Neural progenitor cell (in vitro differentiated cells): ENCODE data around the gene LRBA. TPM values are rescaled to one million over a fixed set of nuclear protein-coding genes. Genes with fewer than 3 reads are reported as not detected.

ENCODE experiments used
- DNase-seq: peaks from one replicate; pipeline ENCODE4 v3.0.0-alpha.2; 2016; ENCODE audit warnings: low spot score
- H2AFZ ChIP-seq: fragments of 200-600 bp; sonication (generic); replicated peaks from 2 replicates; pipeline ENCODE4 v1.6.1; 2016; ENCODE audit warnings: antibody characterized with exemption
- H3F3A ChIP-seq: fragments of 200-600 bp; sonication (generic); 2 replicates; pipeline ENCODE4 v1.6.1; 2016; ENCODE audit warnings: antibody characterized with exemption, low read depth
- H3K27ac ChIP-seq: fragments of 200-600 bp; sonication (generic); 2 replicates; pipeline ENCODE4 v1.5.1; 2016; ENCODE audit warnings: mild to moderate bottlenecking
- H3K27me3 ChIP-seq: fragments of 200-600 bp; sonication (generic); 2 replicates; pipeline ENCODE4 v1.6.1; 2016; ENCODE audit warnings: mild to moderate bottlenecking, moderate library complexity
- H3K36me3 ChIP-seq: fragments of 200-600 bp; sonication (generic); 2 replicates; pipeline ENCODE4 v1.5.1; 2016
- H3K4me1 ChIP-seq: fragments of 200-600 bp; sonication (generic); 2 replicates; pipeline ENCODE4 v1.6.1; 2016; ENCODE audit warnings: mixed run types
- H3K4me2 ChIP-seq: fragments of 200-600 bp; sonication (generic); 2 replicates; pipeline ENCODE4 v1.6.1; 2016
- H3K4me3 ChIP-seq: fragments of 200-600 bp; sonication (generic); 2 replicates; pipeline ENCODE4 v1.5.1; 2016
- H3K79me2 ChIP-seq: fragments of 200-600 bp; sonication (generic); 2 replicates; pipeline ENCODE4 v1.6.1; 2016; ENCODE audit warnings: low read depth
- H3K9ac ChIP-seq: fragments of 200-600 bp; sonication (generic); 2 replicates; pipeline ENCODE4 v1.6.1; 2016
- H3K9me3 ChIP-seq: fragments of 200-600 bp; sonication (generic); 2 replicates; pipeline ENCODE4 v1.5.1; 2016; ENCODE audit warnings: low read depth
- H4K20me1 ChIP-seq: fragments of 200-600 bp; sonication (generic); 2 replicates; pipeline ENCODE4 v1.6.1; 2016; ENCODE audit warnings: low read depth
- H3K27ac Mint-ChIP-seq: 3 replicates; pipeline ENCODE4 v1.8.0; 2021; ENCODE audit warnings: mixed read lengths
- H3K27me3 Mint-ChIP-seq: 2 replicates; pipeline ENCODE4 v1.8.0; 2022; ENCODE audit warnings: low read depth, mild to moderate bottlenecking, inconsistent platforms, moderate library complexity, mixed read lengths; ENCODE audit not compliant: insufficient read depth
- H3K36me3 Mint-ChIP-seq: 3 replicates; pipeline ENCODE4 v1.8.0; 2021; ENCODE audit warnings: mixed read lengths
- H3K4me1 Mint-ChIP-seq: 3 replicates; pipeline ENCODE4 v1.8.0; 2021; ENCODE audit warnings: mixed read lengths
- H3K4me3 Mint-ChIP-seq: 3 replicates; pipeline ENCODE4 v1.8.0; 2021; ENCODE audit warnings: mild to moderate bottlenecking, moderate library complexity, mixed read lengths
- H3K9me3 Mint-ChIP-seq: 3 replicates; pipeline ENCODE4 v1.8.0; 2020; ENCODE audit warnings: mixed read lengths
- EZH2 ChIP-seq: fragments of 200-600 bp; sonication (generic); IDR thresholded peaks from 2 replicates; pipeline ENCODE4 v1.6.1; 2017; ENCODE audit warnings: antibody characterized with exemption, mild to moderate bottlenecking, moderate library complexity
- EZH2phosphoT487 ChIP-seq: fragments of 200-600 bp; sonication (generic); IDR thresholded peaks from 2 replicates; pipeline ENCODE4 v1.6.1; 2017; ENCODE audit warnings: antibody characterized with exemption
- total RNA-seq: library from RNA; depleted of rRNA; stranded (reverse); fragments of >200 nt; gene quantifications from 2 replicates; pipeline ENCODE4 v1.2.3, GENCODE V29; 2015; ENCODE audit warnings: low replicate concordance
- TF ChIP-seq, protein P1 (sequence below): fragments of 200-600 bp; sonication (generic); IDR thresholded peaks from 2 replicates; pipeline ENCODE4 v1.5.1; 2017; ENCODE audit warnings: antibody characterized with exemption, mild to moderate bottlenecking

LRBA gene
- total RNA-seq, 1 donor from 2014 or later, result 111 TPM

DNA sequence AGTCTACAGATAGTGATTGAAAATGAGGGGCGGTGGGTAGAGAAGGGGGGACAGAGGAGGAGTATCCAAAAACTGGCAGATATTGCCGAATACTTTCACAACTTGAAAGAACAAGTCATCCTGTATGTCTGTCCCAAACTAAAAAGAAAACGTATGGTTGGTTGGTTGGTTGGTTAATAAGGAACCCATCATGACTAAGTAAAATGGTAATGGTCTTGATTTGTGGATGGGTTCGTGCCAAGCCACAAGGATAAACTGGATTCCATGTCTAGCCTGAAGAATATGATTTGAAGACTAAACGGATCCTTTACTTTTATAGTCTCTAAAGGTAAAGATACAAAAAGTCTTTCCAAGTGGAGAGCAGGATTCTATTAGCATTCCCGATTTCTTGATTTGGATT is 728.4 kb downstream of the LRBA start:
- no peak for TF ChIP-seq EZH2
- no peak for TF ChIP-seq EZH2phosphoT487
- TF ChIP-seq, protein P1, sequence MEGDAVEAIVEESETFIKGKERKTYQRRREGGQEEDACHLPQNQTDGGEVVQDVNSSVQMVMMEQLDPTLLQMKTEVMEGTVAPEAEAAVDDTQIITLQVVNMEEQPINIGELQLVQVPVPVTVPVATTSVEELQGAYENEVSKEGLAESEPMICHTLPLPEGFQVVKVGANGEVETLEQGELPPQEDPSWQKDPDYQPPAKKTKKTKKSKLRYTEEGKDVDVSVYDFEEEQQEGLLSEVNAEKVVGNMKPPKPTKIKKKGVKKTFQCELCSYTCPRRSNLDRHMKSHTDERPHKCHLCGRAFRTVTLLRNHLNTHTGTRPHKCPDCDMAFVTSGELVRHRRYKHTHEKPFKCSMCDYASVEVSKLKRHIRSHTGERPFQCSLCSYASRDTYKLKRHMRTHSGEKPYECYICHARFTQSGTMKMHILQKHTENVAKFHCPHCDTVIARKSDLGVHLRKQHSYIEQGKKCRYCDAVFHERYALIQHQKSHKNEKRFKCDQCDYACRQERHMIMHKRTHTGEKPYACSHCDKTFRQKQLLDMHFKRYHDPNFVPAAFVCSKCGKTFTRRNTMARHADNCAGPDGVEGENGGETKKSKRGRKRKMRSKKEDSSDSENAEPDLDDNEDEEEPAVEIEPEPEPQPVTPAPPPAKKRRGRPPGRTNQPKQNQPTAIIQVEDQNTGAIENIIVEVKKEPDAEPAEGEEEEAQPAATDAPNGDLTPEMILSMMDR, result no peak
- no peak overlapping the region for H3K27ac Mint-ChIP-seq
- H3K4me3 ChIP-seq, result no peak overlapping the region
- no peak for DNase-seq
- no peaks in the 10 kb centered on the region for H4K20me1 ChIP-seq
- H3K4me2 ChIP-seq, result no peak overlapping the region
- H2AFZ ChIP-seq, result no peak overlapping the region
- H3K4me1 Mint-ChIP-seq, result peaks cover 25% of the 10 kb centered on the region
- H3K27me3 Mint-ChIP-seq, result peaks cover 2% of the 10 kb centered on the region
- no peaks in the 10 kb centered on the region for H3K27me3 ChIP-seq
- H3K4me3 Mint-ChIP-seq, result no peak overlapping the region
- H3K4me1 ChIP-seq, result peaks cover 17% of the 10 kb centered on the region
- peaks cover 3% of the 10 kb centered on the region for H3K9me3 Mint-ChIP-seq
- no peak overlapping the region for H3K27ac ChIP-seq
- no peaks in the 10 kb centered on the region for H3K79me2 ChIP-seq
- H3K9me3 ChIP-seq, result no peaks in the 10 kb centered on the region
- no peak overlapping the region for H3K9ac ChIP-seq
- H3K36me3 ChIP-seq, result no peaks in the 10 kb centered on the region
- peaks cover 15% of the 10 kb centered on the region for H3K36me3 Mint-ChIP-seq
- no peaks in the 10 kb centered on the region for H3F3A ChIP-seq

DNA sequence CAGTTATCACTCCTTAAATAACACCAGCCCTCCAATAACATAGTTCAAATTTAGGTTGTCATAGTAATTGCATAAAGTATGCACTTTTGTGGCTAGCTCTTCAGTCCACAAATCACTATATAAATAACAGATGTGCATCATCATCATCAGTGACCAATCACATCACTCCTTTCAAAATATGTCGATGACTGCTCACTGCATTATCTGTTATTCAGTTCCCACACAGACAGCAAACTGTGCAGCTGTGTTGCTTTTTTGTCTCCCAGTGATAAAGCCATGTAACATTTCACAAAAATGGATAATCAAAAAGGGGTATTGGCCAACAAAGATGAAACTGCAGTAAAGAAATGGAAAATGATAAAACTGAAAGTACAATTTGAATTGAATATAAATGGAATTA is 731.4 kb downstream of the LRBA start:
- TF ChIP-seq, protein P1, result no peak
- no peak for TF ChIP-seq EZH2phosphoT487
- TF ChIP-seq EZH2, result no peak
- H3K36me3 Mint-ChIP-seq, result peaks cover 15% of the 10 kb centered on the region
- Histone ChIP-seq H3F3A (peaks cover 9% of the 10 kb centered on the region), H3K4me2 (no peak overlapping the region), H3K27me3 (no peaks in the 10 kb centered on the region), H3K9me3 (no peaks in the 10 kb centered on the region), H3K4me3 (no peak overlapping the region), H3K79me2 (no peaks in the 10 kb centered on the region), H3K4me1 (peaks cover 17% of the 10 kb centered on the region), H3K27ac (no peak overlapping the region), H3K9ac (no peak overlapping the region), H2AFZ (no peak overlapping the region), H4K20me1 (no peaks in the 10 kb centered on the region), H3K36me3 (no peaks in the 10 kb centered on the region)
- H3K27me3 Mint-ChIP-seq, result peaks cover 2% of the 10 kb centered on the region
- peaks cover 33% of the 10 kb centered on the region for H3K4me1 Mint-ChIP-seq
- no peak overlapping the region for H3K4me3 Mint-ChIP-seq
- no peak overlapping the region for H3K27ac Mint-ChIP-seq
- H3K9me3 Mint-ChIP-seq, result peaks cover 3% of the 10 kb centered on the region
- DNase-seq, result no peak

DNA sequence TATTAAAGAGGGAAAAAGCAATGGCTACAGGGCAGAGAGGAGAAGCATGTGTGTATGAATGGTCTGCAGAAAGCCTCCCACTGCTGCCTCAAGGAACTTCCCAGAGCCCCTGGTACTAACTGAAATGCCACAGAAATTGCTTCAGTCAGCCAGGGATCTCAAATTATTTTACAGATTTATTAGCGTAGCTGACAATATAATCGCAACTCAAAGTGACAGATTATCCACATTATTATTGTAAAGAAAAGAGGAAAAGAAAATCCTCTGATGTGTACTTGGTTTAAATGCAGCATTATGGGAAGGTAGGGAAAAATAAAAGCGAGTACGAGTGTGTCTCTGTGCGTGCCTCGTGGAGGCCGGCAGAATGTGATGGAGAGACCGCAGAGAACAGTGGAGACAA is 734.1 kb downstream of the LRBA start:
- H3K4me3 Mint-ChIP-seq, result no peak overlapping the region
- no peak for DNase-seq
- Histone ChIP-seq H3K4me2 (no peak overlapping the region), H3K27ac (peak overlapping the region; percentile 42), H3F3A (peaks cover 9% of the 10 kb centered on the region), H3K9ac (no peak overlapping the region), H4K20me1 (no peaks in the 10 kb centered on the region), H3K27me3 (no peaks in the 10 kb centered on the region), H3K9me3 (no peaks in the 10 kb centered on the region), H3K4me3 (no peak overlapping the region), H3K36me3 (no peaks in the 10 kb centered on the region), H2AFZ (no peak overlapping the region), H3K79me2 (no peaks in the 10 kb centered on the region), H3K4me1 (peaks cover 22% of the 10 kb centered on the region)
- peaks cover 12% of the 10 kb centered on the region for H3K9me3 Mint-ChIP-seq
- H3K27ac Mint-ChIP-seq, result peak overlapping the region; percentile 81
- peaks cover 33% of the 10 kb centered on the region for H3K4me1 Mint-ChIP-seq
- H3K36me3 Mint-ChIP-seq, result peaks cover 27% of the 10 kb centered on the region
- H3K27me3 Mint-ChIP-seq, result peaks cover 2% of the 10 kb centered on the region
- TF ChIP-seq EZH2phosphoT487 (no peak), EZH2 (no peak)
- TF ChIP-seq, protein P1, result no peak
